ENCODE measurements around the gene ISM2. TPM values are rescaled to one million over a fixed set of nuclear protein-coding genes. Genes with fewer than 3 reads are reported as not detected.

ISM2 gene
- 0.08 and 0.20 TPM in 2 replicates for polyA plus RNA-seq (2012; rRNA removed)
- 0.01 and 0.08 TPM in 2 replicates for polyA plus RNA-seq (2012; cell fraction: cytosol; rRNA removed)
- 0.14 TPM in 1 of 2 replicates, not detected in the other for polyA plus RNA-seq (2012; cell fraction: nucleus; rRNA removed)

DNA sequence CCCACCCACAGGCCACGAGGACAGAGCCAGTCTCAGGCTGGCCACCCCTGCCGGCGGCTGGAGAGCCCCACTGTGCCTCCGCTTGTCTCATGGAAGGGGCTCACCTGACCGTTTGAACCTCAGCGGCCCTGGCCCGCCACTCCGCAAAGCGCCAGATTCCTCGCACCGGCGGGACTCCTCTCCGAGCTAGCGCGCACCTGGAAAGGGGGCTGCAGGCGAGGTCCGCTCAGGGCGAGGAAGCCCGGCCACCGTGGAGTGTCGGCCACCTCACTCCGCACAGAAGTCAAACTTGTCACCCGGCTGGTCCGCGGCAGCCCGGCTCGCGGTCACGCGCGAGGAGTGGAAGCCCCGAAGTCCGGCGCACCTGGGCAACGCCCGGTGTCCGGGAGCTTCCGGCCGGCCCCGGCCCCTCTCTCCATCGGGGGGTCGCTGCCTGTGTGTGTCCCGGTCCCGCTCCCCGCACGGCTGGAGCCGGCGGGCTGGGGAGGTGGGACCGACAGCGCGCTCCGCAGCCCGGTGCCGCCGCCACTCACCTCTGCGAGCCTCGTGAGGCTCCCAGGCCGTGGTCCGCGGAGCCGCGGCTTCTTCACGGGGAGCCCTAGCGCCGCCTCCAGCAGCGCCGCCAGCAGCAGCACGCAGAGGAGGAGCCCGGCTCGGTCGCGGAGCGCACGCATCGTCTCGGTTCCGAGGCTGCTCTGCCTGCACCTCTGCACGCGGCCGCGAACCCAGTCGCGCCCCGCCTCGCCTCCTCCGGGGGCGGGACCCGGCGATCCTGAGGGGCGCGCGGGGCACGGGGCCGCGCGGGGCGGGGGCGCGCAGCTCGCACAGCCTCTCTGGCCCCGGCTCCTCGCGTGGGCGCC is at the start of gene ISM2:
ISM2 (minus strand) TSS at position 697 of the 860 bp plus-strand sequence; CDS start at position 674, 23 bp downstream.
- Histone ChIP-seq H3K9me3 (no peaks in the 10 kb centered on the region), H4K20me1 (ENCODE audit: insufficient read depth) (no peaks in the 10 kb centered on the region), H3K4me2 (peak within 1 kb of the TSS; percentile 98), H3K9me2 (no peaks in the 10 kb centered on the region), H3K4me1 (ENCODE audit: control insufficient read depth in 1 of 2, insufficient read depth in 2 of 2, low read depth in 1 of 2, low read length in 1 of 2) (peaks cover 0 to 8% of the 10 kb centered on the region in 2 experiments; a peak in 1 of 4 replicates), H3K27me3 (ENCODE audit: insufficient read depth) (no peaks in the 10 kb centered on the region; the same call in 1 of the 2 replicates), H3K79me2 (ENCODE audit: insufficient read depth) (no peaks in the 10 kb centered on the region), H2AFZ (ENCODE audit: low read depth) (peak within 1 kb of the TSS; percentile 70), H3K36me3 (replicated peaks in 1 of 2; ENCODE audit: control insufficient read depth in 1 of 2, insufficient read depth in 2 of 2, low read length in 1 of 2) (no peaks in the 10 kb centered on the region), H3K4me3 (ENCODE audit: low read depth in 2 of 2, low read length in 1 of 2) (peak within 1 kb of the TSS; percentile 47 to 66), H3F3A (replicated peaks; ENCODE audit: insufficient read depth) (no peaks in the 10 kb centered on the region), H3K27ac (ENCODE audit: low read depth in 2 of 2, low read length in 1 of 2) (no peak within 1 kb of the TSS), H3K9ac (no peak within 1 kb of the TSS; the same call in 1 of the 2 replicates)
- DNase-seq, result peak; percentile 86
- ChIA-PET POLR2A (interaction anchor here (0.6 kb wide), 1 partner anchor 35 kb away, joined by 3 read pairs; no protein-coding TSS in a partner anchor), CTCF (interaction anchor here (1.2 to 1.6 kb wide), 2 partner anchors 38 to 39 kb away, joined by 3 to 4 read pairs; no protein-coding TSS in a partner anchor)
- peak; percentile 33; the same call in 1 of the 2 replicates for TF ChIP-seq MXI1 (IDR thresholded peaks at IDR 0.05; ENCODE audit: low read depth, low read length)
- no peak for TF ChIP-seq GATA2 (CRISPR knock-in tag; IDR thresholded peaks at IDR 0.05)
- TF ChIP-seq EZH2phosphoT487 (IDR thresholded peaks at IDR 0.05; ENCODE audit: borderline replicate concordance, low read depth), result no peak
- no peak for TF ChIP-seq SIN3A (IDR thresholded peaks at IDR 0.05; ENCODE audit: borderline replicate concordance, low read depth, low read length)
- TF ChIP-seq, protein P1, sequence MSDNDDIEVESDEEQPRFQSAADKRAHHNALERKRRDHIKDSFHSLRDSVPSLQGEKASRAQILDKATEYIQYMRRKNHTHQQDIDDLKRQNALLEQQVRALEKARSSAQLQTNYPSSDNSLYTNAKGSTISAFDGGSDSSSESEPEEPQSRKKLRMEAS (IDR thresholded peaks at IDR 0.05; ENCODE audit: low read depth), result peak; percentile 56; the same call in 1 of the 2 replicates
- no peak for TF ChIP-seq ELF1 (IDR thresholded peaks at IDR 0.05)
- TF ChIP-seq, protein P2, sequence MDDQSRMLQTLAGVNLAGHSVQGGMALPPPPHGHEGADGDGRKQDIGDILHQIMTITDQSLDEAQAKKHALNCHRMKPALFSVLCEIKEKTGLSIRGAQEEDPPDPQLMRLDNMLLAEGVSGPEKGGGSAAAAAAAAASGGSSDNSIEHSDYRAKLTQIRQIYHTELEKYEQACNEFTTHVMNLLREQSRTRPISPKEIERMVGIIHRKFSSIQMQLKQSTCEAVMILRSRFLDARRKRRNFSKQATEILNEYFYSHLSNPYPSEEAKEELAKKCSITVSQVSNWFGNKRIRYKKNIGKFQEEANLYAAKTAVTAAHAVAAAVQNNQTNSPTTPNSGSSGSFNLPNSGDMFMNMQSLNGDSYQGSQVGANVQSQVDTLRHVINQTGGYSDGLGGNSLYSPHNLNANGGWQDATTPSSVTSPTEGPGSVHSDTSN (IDR thresholded peaks at IDR 0.05), result no peak
- no peak for TF ChIP-seq RCOR1 (IDR thresholded peaks at IDR 0.05; ENCODE audit: low read length)
- no peak for TF ChIP-seq FOXM1 (IDR thresholded peaks at IDR 0.05; ENCODE audit: low read depth)
- TF ChIP-seq MEF2A (IDR thresholded peaks at IDR 0.05; ENCODE audit: borderline replicate concordance, low read depth), result no peak
- TF ChIP-seq, protein P3, sequence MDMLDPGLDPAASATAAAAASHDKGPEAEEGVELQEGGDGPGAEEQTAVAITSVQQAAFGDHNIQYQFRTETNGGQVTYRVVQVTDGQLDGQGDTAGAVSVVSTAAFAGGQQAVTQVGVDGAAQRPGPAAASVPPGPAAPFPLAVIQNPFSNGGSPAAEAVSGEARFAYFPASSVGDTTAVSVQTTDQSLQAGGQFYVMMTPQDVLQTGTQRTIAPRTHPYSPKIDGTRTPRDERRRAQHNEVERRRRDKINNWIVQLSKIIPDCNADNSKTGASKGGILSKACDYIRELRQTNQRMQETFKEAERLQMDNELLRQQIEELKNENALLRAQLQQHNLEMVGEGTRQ (IDR thresholded peaks at IDR 0.05; ENCODE audit: borderline replicate concordance, low read depth, low read length), result no peak
- WGBS (ENCODE audit: low lambda C conversion rate), result 22% methylated on average over 32 of the region's 104 CpGs
